ENCODE data around the gene HSPD1.

DNA sequence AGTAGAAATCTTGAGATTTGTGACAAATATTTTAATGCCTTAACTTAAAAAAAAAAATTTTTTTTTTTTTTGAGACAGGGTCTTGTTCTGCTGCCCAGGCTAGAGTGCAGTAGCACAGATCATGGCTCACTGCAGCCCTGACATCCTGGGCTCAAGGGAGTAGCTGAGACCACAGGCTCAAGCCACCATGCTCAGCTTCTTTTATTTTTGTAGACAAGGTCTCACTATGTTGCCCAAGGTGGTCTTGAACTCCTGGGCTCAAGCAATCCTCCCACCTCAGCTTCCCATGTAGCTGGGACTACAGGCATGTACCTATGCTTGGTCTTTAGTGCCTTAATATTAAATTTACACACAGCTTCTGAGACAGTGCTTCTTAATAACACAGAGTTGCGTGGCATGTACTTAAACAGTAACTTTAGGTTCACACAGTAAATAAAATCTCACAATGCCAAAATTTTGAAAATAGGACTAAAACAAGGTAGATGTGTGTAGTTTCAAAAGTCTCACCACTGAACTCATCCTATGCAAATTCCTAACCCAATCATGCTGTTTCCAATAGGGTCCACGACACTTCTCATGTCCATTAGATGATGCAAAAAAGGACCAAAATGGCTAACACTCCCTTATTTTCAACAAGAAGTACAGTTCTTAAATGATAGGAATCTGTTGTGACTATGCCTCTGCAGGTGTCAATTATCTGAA lies 4.1 kb downstream of the HSPD1 start:
- no peak for TF ChIP-seq EZH2 (IDR thresholded peaks at IDR 0.05)
- peak; percentile 28; the same call in 1 of the 2 replicates for TF ChIP-seq POLR2AphosphoS5 (IDR thresholded peaks at IDR 0.05; ENCODE audit: borderline replicate concordance, low read depth, low read length)

All from SK-N-MC (cell line).